Measurements from ENCODE around the gene CBL. TPM values are rescaled to one million over a fixed set of nuclear protein-coding genes. Genes with fewer than 3 reads are reported as not detected.

The CBL gene
- total RNA-seq, 2 experiments from 2014 or later: 21.4 TPM

GRCh38 chr11:119357074-119357473, 150.9 kb downstream of the CBL start:
- Mint-ChIP-seq H3K4me1 (peaks cover 3% of the 10 kb centered on the region), H3K9me3 (no peaks in the 10 kb centered on the region), H3K27me3 (peaks cover 35% of the 10 kb centered on the region), H3K4me3 (no peak overlapping the region), H3K27ac (no peak overlapping the region), H3K36me3 (no peaks in the 10 kb centered on the region)
- DNase-seq: no peak

Other genes with a start within 250 kb of the CBL start
- gene FOXR1, start 234.6 kb upstream of the CBL start, total RNA-seq: not detected
- gene CENATAC, start 208.2 kb upstream of the CBL start, total RNA-seq: 10 to 100 TPM; 24.8 to 28.3 TPM
- 1,000 to 10,000 TPM; 1,524 to 1,591 TPM for gene RPS25, start 188.0 kb upstream of the CBL start, total RNA-seq
- gene TRAPPC4, start 187.6 kb upstream of the CBL start, total RNA-seq: 100 to 1,000 TPM; 114 to 127 TPM
- 10 to 100 TPM; 28.2 to 30.1 TPM for gene SLC37A4, start 175.5 kb upstream of the CBL start, total RNA-seq
- 100 to 1,000 TPM; 121 to 125 TPM for gene HYOU1, start 149.1 kb upstream of the CBL start, total RNA-seq
- 10 to 100 TPM; 19.2 to 20.2 TPM for gene VPS11, start 138.5 kb upstream of the CBL start, total RNA-seq
- 10 to 100 TPM; 42.1 to 43.0 TPM for gene HMBS, start 121.5 kb upstream of the CBL start, total RNA-seq
- gene DPAGT1, start 104.5 kb upstream of the CBL start, total RNA-seq: 10 to 100 TPM; 58.3 to 63.6 TPM
- gene C2CD2L, start 99.0 kb upstream of the CBL start, total RNA-seq: 10 to 100 TPM; 19.3 to 20.0 TPM
- gene HINFP, start 84.8 kb upstream of the CBL start, total RNA-seq: 10 to 100 TPM; 20.3 to 21.5 TPM
- gene ABCG4, start 57.3 kb upstream of the CBL start, total RNA-seq: under 1 TPM; 0.12 to 0.22 TPM
- 10 to 100 TPM; 19.3 to 20.7 TPM for gene NLRX1, start 37.6 kb upstream of the CBL start, total RNA-seq
- gene NHERF4, start 20.9 kb upstream of the CBL start, total RNA-seq: not detected
- gene MCAM, start 110.8 kb downstream of the CBL start, total RNA-seq: 1 to 10 TPM; 8.9 to 9.9 TPM
- 10 to 100 TPM; 31.8 to 33.0 TPM for gene RNF26, start 128.2 kb downstream of the CBL start, total RNA-seq
- gene C1QTNF5, start 134.5 kb downstream of the CBL start, total RNA-seq: not detected
- gene MFRP, start 140.4 kb downstream of the CBL start, total RNA-seq: not detected
- gene USP2, start 175.4 kb downstream of the CBL start, total RNA-seq: 1 to 10 TPM in 1 of 2 experiments, under 1 TPM in 1; 0.82 to 1.4 TPM
- under 1 TPM in 1 of 2 experiments, not detected in 1; 0.30 TPM for gene THY1, start 216.8 kb downstream of the CBL start, total RNA-seq